ELF-1 (cell line): ENCODE results near the gene IL20RB.

Experiments used
- DNase-seq: peaks from one replicate; pipeline ENCODE4 v3.0.0-alpha.2; 2016; ENCODE audit warnings: low read depth, low spot score

The IL20RB gene

GRCh38 chr3:137032465-137033120, 74.8 kb downstream of the IL20RB start:
- peak; percentile 95 for DNase-seq

- DNase-seq = peak; percentile 54
Measured at GRCh38 chr3:137035631-137036030, 77.8 kb downstream of the IL20RB start.

- DNase-seq = no peak
Measured at GRCh38 chr3:137039570-137039969, 81.8 kb downstream of the IL20RB start.

GRCh38 chr3:137041251-137041650, 83.5 kb downstream of the IL20RB start:
- DNase-seq = no peak

- no peak for DNase-seq
Measured at GRCh38 chr3:137041686-137042085, 83.9 kb downstream of the IL20RB start.

- DNase-seq = no peak
Measured at GRCh38 chr3:137046747-137047146, 89.0 kb downstream of the IL20RB start.

GRCh38 chr3:137047240-137047639, 89.5 kb downstream of the IL20RB start:
- no peak for DNase-seq

GRCh38 chr3:137050281-137050680, 92.5 kb downstream of the IL20RB start:
- no peak for DNase-seq

- DNase-seq = no peak
Measured at GRCh38 chr3:137052298-137052697, 94.5 kb downstream of the IL20RB start.
